Measurements from ENCODE around the gene TECR. TPM values are rescaled to one million over a fixed set of nuclear protein-coding genes. Genes with fewer than 3 reads are reported as not detected.

Gene TECR
- total and polyA plus RNA-seq, 2 of the 13 experiments (the other 11 are each of a cell fraction or from before 2014, with no cell fraction given), result 54.9 to 121 TPM

GRCh38 chr19:14497228-14497921 lies 32.0 kb upstream of the TECR start (continued):
- TF ChIP-seq, protein P1, sequence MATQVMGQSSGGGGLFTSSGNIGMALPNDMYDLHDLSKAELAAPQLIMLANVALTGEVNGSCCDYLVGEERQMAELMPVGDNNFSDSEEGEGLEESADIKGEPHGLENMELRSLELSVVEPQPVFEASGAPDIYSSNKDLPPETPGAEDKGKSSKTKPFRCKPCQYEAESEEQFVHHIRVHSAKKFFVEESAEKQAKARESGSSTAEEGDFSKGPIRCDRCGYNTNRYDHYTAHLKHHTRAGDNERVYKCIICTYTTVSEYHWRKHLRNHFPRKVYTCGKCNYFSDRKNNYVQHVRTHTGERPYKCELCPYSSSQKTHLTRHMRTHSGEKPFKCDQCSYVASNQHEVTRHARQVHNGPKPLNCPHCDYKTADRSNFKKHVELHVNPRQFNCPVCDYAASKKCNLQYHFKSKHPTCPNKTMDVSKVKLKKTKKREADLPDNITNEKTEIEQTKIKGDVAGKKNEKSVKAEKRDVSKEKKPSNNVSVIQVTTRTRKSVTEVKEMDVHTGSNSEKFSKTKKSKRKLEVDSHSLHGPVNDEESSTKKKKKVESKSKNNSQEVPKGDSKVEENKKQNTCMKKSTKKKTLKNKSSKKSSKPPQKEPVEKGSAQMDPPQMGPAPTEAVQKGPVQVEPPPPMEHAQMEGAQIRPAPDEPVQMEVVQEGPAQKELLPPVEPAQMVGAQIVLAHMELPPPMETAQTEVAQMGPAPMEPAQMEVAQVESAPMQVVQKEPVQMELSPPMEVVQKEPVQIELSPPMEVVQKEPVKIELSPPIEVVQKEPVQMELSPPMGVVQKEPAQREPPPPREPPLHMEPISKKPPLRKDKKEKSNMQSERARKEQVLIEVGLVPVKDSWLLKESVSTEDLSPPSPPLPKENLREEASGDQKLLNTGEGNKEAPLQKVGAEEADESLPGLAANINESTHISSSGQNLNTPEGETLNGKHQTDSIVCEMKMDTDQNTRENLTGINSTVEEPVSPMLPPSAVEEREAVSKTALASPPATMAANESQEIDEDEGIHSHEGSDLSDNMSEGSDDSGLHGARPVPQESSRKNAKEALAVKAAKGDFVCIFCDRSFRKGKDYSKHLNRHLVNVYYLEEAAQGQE (IDR thresholded peaks at IDR 0.05; ENCODE audit: borderline replicate concordance in 1 of 2, low read depth in 1 of 2, low read length in 2 of 2), result peak in 1 of 2 experiments; percentile 41; a peak in 1 of 4 replicates
- TF ChIP-seq NONO (IDR thresholded peaks at IDR 0.05) (no peak), NONO (CRISPR knock-in tag; conservative IDR thresholded peaks at IDR 0.05) (no peak; the same call in 1 of the 2 replicates), ZMYM3 (CRISPR knock-in tag; IDR thresholded peaks at IDR 0.05) (no peak), SMAD9 (CRISPR knock-in tag; IDR thresholded peaks at IDR 0.05) (no peak), EZH2 (conservative IDR thresholded peaks at IDR 0.05; ENCODE audit: low read depth, low read length) (no peak), PHB2 (IDR thresholded peaks at IDR 0.05; ENCODE audit: partially characterized antibody) (no peak), BATF2 (CRISPR knock-in tag; IDR thresholded peaks at IDR 0.05) (no peak), RAD51 (IDR thresholded peaks at IDR 0.05; ENCODE audit: borderline replicate concordance) (no peak), ZC3H13 (CRISPR knock-in tag; IDR thresholded peaks at IDR 0.05) (no peak), ZBTB43 (CRISPR knock-in tag; conservative IDR thresholded peaks at IDR 0.05) (no peak), GATA4 (IDR thresholded peaks at IDR 0.05; ENCODE audit: borderline replicate concordance, low read depth) (no peak), ZNF34 (CRISPR knock-in tag; IDR thresholded peaks at IDR 0.05; ENCODE audit: borderline replicate concordance) (no peak), AKAP8 (CRISPR knock-in tag; IDR thresholded peaks at IDR 0.05) (no peak), SP5 (CRISPR knock-in tag; IDR thresholded peaks at IDR 0.05; ENCODE audit: borderline replicate concordance, low read depth) (0 out of 2 replicates have a peak, but pooled peaks have one; percentile 45)
- TF ChIP-seq, protein P2, sequence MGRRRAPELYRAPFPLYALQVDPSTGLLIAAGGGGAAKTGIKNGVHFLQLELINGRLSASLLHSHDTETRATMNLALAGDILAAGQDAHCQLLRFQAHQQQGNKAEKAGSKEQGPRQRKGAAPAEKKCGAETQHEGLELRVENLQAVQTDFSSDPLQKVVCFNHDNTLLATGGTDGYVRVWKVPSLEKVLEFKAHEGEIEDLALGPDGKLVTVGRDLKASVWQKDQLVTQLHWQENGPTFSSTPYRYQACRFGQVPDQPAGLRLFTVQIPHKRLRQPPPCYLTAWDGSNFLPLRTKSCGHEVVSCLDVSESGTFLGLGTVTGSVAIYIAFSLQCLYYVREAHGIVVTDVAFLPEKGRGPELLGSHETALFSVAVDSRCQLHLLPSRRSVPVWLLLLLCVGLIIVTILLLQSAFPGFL (CRISPR knock-in tag; IDR thresholded peaks at IDR 0.05), result no peak
- TF ChIP-seq, protein P3, sequence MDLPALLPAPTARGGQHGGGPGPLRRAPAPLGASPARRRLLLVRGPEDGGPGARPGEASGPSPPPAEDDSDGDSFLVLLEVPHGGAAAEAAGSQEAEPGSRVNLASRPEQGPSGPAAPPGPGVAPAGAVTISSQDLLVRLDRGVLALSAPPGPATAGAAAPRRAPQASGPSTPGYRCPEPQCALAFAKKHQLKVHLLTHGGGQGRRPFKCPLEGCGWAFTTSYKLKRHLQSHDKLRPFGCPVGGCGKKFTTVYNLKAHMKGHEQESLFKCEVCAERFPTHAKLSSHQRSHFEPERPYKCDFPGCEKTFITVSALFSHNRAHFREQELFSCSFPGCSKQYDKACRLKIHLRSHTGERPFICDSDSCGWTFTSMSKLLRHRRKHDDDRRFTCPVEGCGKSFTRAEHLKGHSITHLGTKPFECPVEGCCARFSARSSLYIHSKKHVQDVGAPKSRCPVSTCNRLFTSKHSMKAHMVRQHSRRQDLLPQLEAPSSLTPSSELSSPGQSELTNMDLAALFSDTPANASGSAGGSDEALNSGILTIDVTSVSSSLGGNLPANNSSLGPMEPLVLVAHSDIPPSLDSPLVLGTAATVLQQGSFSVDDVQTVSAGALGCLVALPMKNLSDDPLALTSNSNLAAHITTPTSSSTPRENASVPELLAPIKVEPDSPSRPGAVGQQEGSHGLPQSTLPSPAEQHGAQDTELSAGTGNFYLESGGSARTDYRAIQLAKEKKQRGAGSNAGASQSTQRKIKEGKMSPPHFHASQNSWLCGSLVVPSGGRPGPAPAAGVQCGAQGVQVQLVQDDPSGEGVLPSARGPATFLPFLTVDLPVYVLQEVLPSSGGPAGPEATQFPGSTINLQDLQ (CRISPR knock-in tag; IDR thresholded peaks at IDR 0.05), result no peak
- TF ChIP-seq, protein P4, sequence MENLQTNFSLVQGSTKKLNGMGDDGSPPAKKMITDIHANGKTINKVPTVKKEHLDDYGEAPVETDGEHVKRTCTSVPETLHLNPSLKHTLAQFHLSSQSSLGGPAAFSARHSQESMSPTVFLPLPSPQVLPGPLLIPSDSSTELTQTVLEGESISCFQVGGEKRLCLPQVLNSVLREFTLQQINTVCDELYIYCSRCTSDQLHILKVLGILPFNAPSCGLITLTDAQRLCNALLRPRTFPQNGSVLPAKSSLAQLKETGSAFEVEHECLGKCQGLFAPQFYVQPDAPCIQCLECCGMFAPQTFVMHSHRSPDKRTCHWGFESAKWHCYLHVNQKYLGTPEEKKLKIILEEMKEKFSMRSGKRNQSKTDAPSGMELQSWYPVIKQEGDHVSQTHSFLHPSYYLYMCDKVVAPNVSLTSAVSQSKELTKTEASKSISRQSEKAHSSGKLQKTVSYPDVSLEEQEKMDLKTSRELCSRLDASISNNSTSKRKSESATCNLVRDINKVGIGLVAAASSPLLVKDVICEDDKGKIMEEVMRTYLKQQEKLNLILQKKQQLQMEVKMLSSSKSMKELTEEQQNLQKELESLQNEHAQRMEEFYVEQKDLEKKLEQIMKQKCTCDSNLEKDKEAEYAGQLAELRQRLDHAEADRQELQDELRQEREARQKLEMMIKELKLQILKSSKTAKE (CRISPR knock-in tag; IDR thresholded peaks at IDR 0.05; ENCODE audit: borderline replicate concordance), result no peak
